SK-N-SH (cell line): ENCODE results near the gene SEC11A. TPM values are rescaled to one million over a fixed set of nuclear protein-coding genes. Genes with fewer than 3 reads are reported as not detected.

Experiments
- CTCF ChIA-PET: fragments of 300-600, 350-600 bp; formaldehyde crosslinking; extraction: SDS; loops from one replicate; lab custom pipeline; 2021; lab: Yijun Ruan, JAX
- POLR2A ChIA-PET: fragments of 350-600 bp; sonication (Branson Sonifier 250); formaldehyde crosslinking; extraction: SDS; loops from one replicate; lab custom pipeline; 2020; ENCODE audit warnings: antibody characterized with exemption, inconsistent platforms; lab: Yijun Ruan, JAX
- DNase-seq: peaks from one replicate; pipeline ENCODE4 v3.0.0; 2012
- H2AFZ ChIP-seq: fragments of 200-600 bp; sonication (generic); 2 replicates; pipeline ENCODE4 v1.8.1; 2016; ENCODE audit warnings: antibody characterized with exemption, mild to moderate bottlenecking, low read depth
- H3F3A ChIP-seq: fragments of 200-600 bp; sonication (generic); replicated peaks from 2 replicates; pipeline ENCODE3; 2016; ENCODE audit warnings: antibody characterized with exemption, mild to moderate bottlenecking; ENCODE audit not compliant: insufficient read depth
- H3K27ac ChIP-seq, 2 experiments: fragments of 200-500 bp in 1 of 2; fragments of 200-600 bp in 1 of 2; sonication (Bioruptor generic) in 1 of 2; sonication (generic), shearing (Covaris generic) in 1 of 2; 2 replicates each; pipeline versions ENCODE4 v1.5.1 to v1.6.1; 2014 to 2016; ENCODE audit warnings: low read depth in 2 of 2, inconsistent platforms in 1 of 2, low read length in 1 of 2, mild to moderate bottlenecking in 1 of 2, mixed read lengths in 1 of 2
- H3K27me3 ChIP-seq: fragments of 200-600 bp; sonication (generic), shearing (Covaris generic); 2 replicates; pipeline ENCODE4 v1.6.1; 2016; ENCODE audit warnings: mixed run types; ENCODE audit not compliant: insufficient read depth
- H3K36me3 ChIP-seq, 2 experiments: fragments of 200-500 bp in 1 of 2; fragments of 200-600 bp in 1 of 2; sonication (Bioruptor generic) in 1 of 2; sonication (generic) in 1 of 2; replicated peaks in 1 of 2; 2 replicates each; pipeline versions ENCODE3 to v1.5.1; 2014 to 2016; ENCODE audit warnings: low read length in 1 of 2, mild to moderate bottlenecking in 1 of 2; ENCODE audit not compliant: insufficient read depth in 2 of 2, control insufficient read depth in 1 of 2
- H3K4me1 ChIP-seq, 2 experiments: fragments of 200-500 bp in 1 of 2; fragments of 200-600 bp in 1 of 2; sonication (Bioruptor generic) in 1 of 2; sonication (generic), shearing (Covaris generic) in 1 of 2; 2 replicates each; pipeline versions ENCODE4 v1.5.1 to v1.6.1; 2014 to 2016; ENCODE audit warnings: low read depth in 1 of 2, low read length in 1 of 2, mixed run types in 1 of 2; ENCODE audit not compliant: insufficient read depth in 2 of 2, control insufficient read depth in 1 of 2
- H3K4me2 ChIP-seq: fragments of 200-600 bp; sonication (generic), shearing (Covaris generic); 2 replicates; pipeline ENCODE4 v1.6.1; 2017; ENCODE audit warnings: mixed run types
- H3K4me3 ChIP-seq, 2 experiments: fragments of 200-500 bp in 1 of 2; fragments of 200-600 bp in 1 of 2; sonication (Bioruptor generic) in 1 of 2; sonication (generic), shearing (Covaris generic) in 1 of 2; 2 replicates each; pipeline versions ENCODE4 v1.5.1 to v1.8.1; 2014 to 2016; ENCODE audit warnings: low read depth in 2 of 2, inconsistent platforms in 1 of 2, low read length in 1 of 2, mild to moderate bottlenecking in 1 of 2, mixed read lengths in 1 of 2, moderate library complexity in 1 of 2
- H3K79me2 ChIP-seq: fragments of 200-600 bp; sonication (generic); 2 replicates; pipeline ENCODE4 v1.8.1; 2017; ENCODE audit warnings: mild to moderate bottlenecking; ENCODE audit not compliant: insufficient read depth
- H3K9ac ChIP-seq: fragments of 200-600 bp; sonication (generic); 2 replicates; pipeline ENCODE4 v1.6.1; 2017; ENCODE audit warnings: mixed run types
- H3K9me2 ChIP-seq: fragments of 200-600 bp; sonication (generic); 2 replicates; pipeline ENCODE4 v1.6.1; 2017; ENCODE audit warnings: mixed run types
- H3K9me3 ChIP-seq: fragments of 200-600 bp; sonication (generic); 2 replicates; pipeline ENCODE4 v1.6.1; 2017; ENCODE audit warnings: mixed run types, mild to moderate bottlenecking, moderate library complexity
- H4K20me1 ChIP-seq: fragments of 200-600 bp; sonication (generic); 2 replicates; pipeline ENCODE4 v1.6.1; 2017; ENCODE audit warnings: mild to moderate bottlenecking, mixed run types; ENCODE audit not compliant: insufficient read depth
- CHD2 ChIP-seq: fragments of 150-350 bp; IDR thresholded peaks from 2 replicates; pipeline ENCODE4 v1.6.1; 2018; ENCODE audit warnings: low read length; ENCODE audit not compliant: partially characterized antibody
- CTCF ChIP-seq: fragments of 200-600 bp; sonication (generic); IDR thresholded peaks from 2 replicates; pipeline ENCODE4 v1.6.1; 2017; ENCODE audit warnings: antibody characterized with exemption, mild to moderate bottlenecking, moderate library complexity
- ELF1 ChIP-seq: IDR thresholded peaks from 2 replicates; pipeline ENCODE4 v1.4.0; 2012
- GABPA ChIP-seq: IDR thresholded peaks from 2 replicates; pipeline ENCODE4 v1.4.0; 2012; ENCODE audit warnings: low read depth, mild to moderate bottlenecking
- GATA2 ChIP-seq: sonication (generic); formaldehyde crosslinking; IDR thresholded peaks from 2 replicates; pipeline ENCODE4 v1.5.0; 2020; ENCODE audit warnings: mild to moderate bottlenecking, missing genetic modification reagents
- IRF3 ChIP-seq: fragments of 150-350 bp; IDR thresholded peaks from 2 replicates; pipeline ENCODE4 v1.6.1; 2016; ENCODE audit warnings: mild to moderate bottlenecking, low read depth, low read length
- JUND ChIP-seq: IDR thresholded peaks from 2 replicates; pipeline ENCODE4 v1.4.0; 2012
- MEF2A ChIP-seq: IDR thresholded peaks from 2 replicates; pipeline ENCODE4 v1.4.0; 2012; ENCODE audit warnings: low read depth, borderline replicate concordance
- RCOR1 ChIP-seq: fragments of 150-350 bp; IDR thresholded peaks from 2 replicates; pipeline ENCODE4 v1.6.1; 2017; ENCODE audit warnings: antibody characterized with exemption, low read length
- RFX5 ChIP-seq: IDR thresholded peaks from 2 replicates; pipeline ENCODE4 v1.6.1; 2012; ENCODE audit warnings: mild to moderate bottlenecking, improper control_type of control experiment, low read length
- SIN3A ChIP-seq: IDR thresholded peaks from 2 replicates; pipeline ENCODE4 v1.6.1; 2012; ENCODE audit warnings: low read depth, mild to moderate bottlenecking, low read length, moderate library complexity, borderline replicate concordance
- SMC3 ChIP-seq: IDR thresholded peaks from 2 replicates; pipeline ENCODE4 v1.6.1; 2012; ENCODE audit warnings: low read depth, low read length, improper control_type of control experiment
- TAF1 ChIP-seq: IDR thresholded peaks from 2 replicates; pipeline ENCODE4 v1.6.1; 2012; ENCODE audit warnings: low read depth, mild to moderate bottlenecking, low read length, moderate library complexity, borderline replicate concordance
- USF2 ChIP-seq: fragments of 150-350 bp; IDR thresholded peaks from 2 replicates; pipeline ENCODE4 v1.6.1; 2017; ENCODE audit warnings: antibody characterized with exemption, low read length, low read depth, borderline replicate concordance
- ZBTB33 ChIP-seq: IDR thresholded peaks from 2 replicates; pipeline ENCODE4 v1.4.0; 2012; ENCODE audit warnings: low read depth, borderline replicate concordance
- WGBS: methylation state at CpG from one replicate; pipeline ENCODE4 v1.1.6; 2017; ENCODE audit warnings: low lambda C conversion rate; 5-methylcytosine and 5-hydroxymethylcytosine counted together
- polyA plus RNA-seq, 3 experiments: library from polyadenylated mRNA; depleted of rRNA; stranded (reverse); fragments of >200 nt; gene quantifications; 2 replicates each; pipeline ENCODE4 v1.2.3, GENCODE V29; 2012

Gene SEC11A
- polyA plus RNA-seq, 1 of the 3 experiments (the other 2 are of a cell fraction): 107 TPM

- Histone ChIP-seq H3K9ac (no peak overlapping the region), H3F3A (no peaks in the 10 kb centered on the region), H3K79me2 (peaks cover 2% of the 10 kb centered on the region; the same call in 1 of the 2 replicates), H3K36me3 (no peaks in the 10 kb centered on the region), H3K4me1 (peaks cover 0 to 2% of the 10 kb centered on the region in 2 experiments; a peak in 2 of 4 replicates), H3K4me3 (no peak overlapping the region), H3K27me3 (no peaks in the 10 kb centered on the region), H4K20me1 (no peaks in the 10 kb centered on the region), H2AFZ (no peak overlapping the region), H3K9me3 (no peaks in the 10 kb centered on the region), H3K4me2 (no peak overlapping the region), H3K27ac (no peak overlapping the region), H3K9me2 (no peaks in the 10 kb centered on the region)
- POLR2A ChIA-PET: no interaction called here
- CTCF ChIA-PET: interaction anchor here (1.1 kb wide), 1 partner anchor 69 kb away, joined by 3 read pairs; the partner anchor contains the start of gene WDR73
- no peak for TF ChIP-seq RCOR1
- no peak for TF ChIP-seq SIN3A
- TF ChIP-seq SMC3: no peak
- TF ChIP-seq GABPA: no peak
- TF ChIP-seq USF2: no peak
- no peak for TF ChIP-seq ZBTB33
- WGBS: 92% methylated on average over 2 of the region's 2 CpGs
- no peak for DNase-seq
These were observed 6.7 kb upstream of the SEC11A start for GRCh38 chr15:84722628-84723027.

- no peaks in the 10 kb centered on the region for H3K9me3 ChIP-seq
- H4K20me1 ChIP-seq: no peaks in the 10 kb centered on the region
- H3K27me3 ChIP-seq: no peaks in the 10 kb centered on the region
- CTCF ChIA-PET: no interaction called here
- H3K4me3 ChIP-seq: no peak overlapping the region
- no peak for TF ChIP-seq TAF1
- TF ChIP-seq RFX5: no peak
- no peak for TF ChIP-seq RCOR1
- TF ChIP-seq GABPA: no peak
- TF ChIP-seq JUND: no peak
- no peak for TF ChIP-seq CHD2
- TF ChIP-seq IRF3: no peak
- no peak for TF ChIP-seq ELF1
- no peak for TF ChIP-seq CTCF
- TF ChIP-seq GATA2: no peak
- no peak for TF ChIP-seq USF2
- TF ChIP-seq MEF2A: no peak
- TF ChIP-seq, all 33 proteins: peak for 0
- H3F3A ChIP-seq: no peaks in the 10 kb centered on the region
- H3K79me2 ChIP-seq: peaks cover 11% of the 10 kb centered on the region; the same call in 1 of the 2 replicates
- H3K4me1 ChIP-seq: peaks cover 0 to 4% of the 10 kb centered on the region in 2 experiments; a peak in 2 of 4 replicates
- 92% methylated on average over 2 of the region's 2 CpGs for WGBS
- H3K9ac ChIP-seq: no peak overlapping the region
- H3K9me2 ChIP-seq: no peaks in the 10 kb centered on the region
- no peak overlapping the region for H3K4me2 ChIP-seq
- no peak overlapping the region for H2AFZ ChIP-seq
- no peaks in the 10 kb centered on the region for H3K36me3 ChIP-seq
- no peak for DNase-seq
- POLR2A ChIA-PET: no interaction called here
- H3K27ac ChIP-seq: no peak overlapping the region
These were observed 5.4 kb upstream of the SEC11A start for GRCh38 chr15:84721371-84721770.
